Measurements from ENCODE around the gene ACTG2.

The ACTG2 gene

GRCh38 chr2:73944714-73945113, 51.9 kb downstream of the ACTG2 start:
- no peak overlapping the region for H3K9ac ChIP-seq (ENCODE audit: low read length)
- H3K4me3 ChIP-seq (ENCODE audit: low read depth, low read length) = no peak overlapping the region
- peaks cover 9 to 22% of the 10 kb centered on the region in 2 experiments for H3K36me3 ChIP-seq (ENCODE audit: control insufficient read depth in 1 of 2, insufficient read depth in 2 of 2, low read length in 2 of 2)
- H3K4me2 ChIP-seq (ENCODE audit: low read length) = no peak overlapping the region
- peaks cover 0 to 2% of the 10 kb centered on the region in 2 experiments for H3K4me1 ChIP-seq (ENCODE audit: control insufficient read depth in 1 of 2, insufficient read depth in 2 of 2, low read length in 2 of 2)
- no peak overlapping the region for H2AFZ ChIP-seq (ENCODE audit: insufficient read depth, low read length, poor library complexity)
- H4K12ac ChIP-seq (ENCODE audit: low read depth, low read length) = no peak overlapping the region
- no peak overlapping the region for H4K8ac ChIP-seq (ENCODE audit: low read depth, low read length)
- H3K18ac ChIP-seq (ENCODE audit: low read length) = no peak overlapping the region
- no peaks in the 10 kb centered on the region for H3K27me3 ChIP-seq (ENCODE audit: insufficient read depth, low read length)
- no peak overlapping the region for H2BK5ac ChIP-seq (ENCODE audit: low read depth, low read length, poor library complexity)
- WGBS (ENCODE audit: extremely low coverage, insufficient coverage, insufficient read length) = no CpG with 5 or more reads among the region's 4 CpGs
- H2BK12ac ChIP-seq (ENCODE audit: low read length) = no peak overlapping the region
- no peak overlapping the region for H3K14ac ChIP-seq (ENCODE audit: low read length)
- H2AK5ac ChIP-seq (ENCODE audit: low read length) = no peak overlapping the region
- no peak overlapping the region for H3K27ac ChIP-seq (ENCODE audit: low read depth, low read length)
- no peak overlapping the region for H2BK120ac ChIP-seq (ENCODE audit: insufficient read depth, low read length, poor library complexity)
- H3K23ac ChIP-seq (ENCODE audit: low read length) = no peak overlapping the region
- no peaks in the 10 kb centered on the region for H3K9me3 ChIP-seq (ENCODE audit: insufficient read depth, low read depth, low read length)
- peak; percentile 56 to 74 for DNase-seq
- H4K91ac ChIP-seq (ENCODE audit: low read depth, low read length) = no peak overlapping the region
- H3K4ac ChIP-seq (ENCODE audit: low read depth, low read length) = no peak overlapping the region
- no peaks in the 10 kb centered on the region for H3K79me1 ChIP-seq (ENCODE audit: low read length)
- no peaks in the 10 kb centered on the region for H3K79me2 ChIP-seq (ENCODE audit: control insufficient read depth, insufficient read depth, low read length, poor library complexity)

GRCh38 chr2:73946215-73946614, 53.4 kb downstream of the ACTG2 start:
- H3K23ac ChIP-seq (ENCODE audit: low read length) = no peak overlapping the region
- DNase-seq = no peak
- H2AFZ ChIP-seq (ENCODE audit: insufficient read depth, low read length, poor library complexity) = no peak overlapping the region
- H3K14ac ChIP-seq (ENCODE audit: low read length) = no peak overlapping the region
- H3K18ac ChIP-seq (ENCODE audit: low read length) = no peak overlapping the region
- H3K4me2 ChIP-seq (ENCODE audit: low read length) = no peak overlapping the region
- H3K9me3 ChIP-seq (ENCODE audit: insufficient read depth, low read depth, low read length) = no peaks in the 10 kb centered on the region
- H2AK5ac ChIP-seq (ENCODE audit: low read length) = no peak overlapping the region
- H3K9ac ChIP-seq (ENCODE audit: low read length) = no peak overlapping the region
- no peak overlapping the region for H3K4me3 ChIP-seq (ENCODE audit: low read depth, low read length)
- H4K12ac ChIP-seq (ENCODE audit: low read depth, low read length) = no peak overlapping the region
- H3K27ac ChIP-seq (ENCODE audit: low read depth, low read length) = no peak overlapping the region
- no peaks in the 10 kb centered on the region for H3K79me1 ChIP-seq (ENCODE audit: low read length)
- no peak overlapping the region for H4K91ac ChIP-seq (ENCODE audit: low read depth, low read length)
- peaks cover 0 to 2% of the 10 kb centered on the region in 2 experiments for H3K4me1 ChIP-seq (ENCODE audit: control insufficient read depth in 1 of 2, insufficient read depth in 2 of 2, low read length in 2 of 2)
- no peak overlapping the region for H4K8ac ChIP-seq (ENCODE audit: low read depth, low read length)
- no peaks in the 10 kb centered on the region for H3K79me2 ChIP-seq (ENCODE audit: control insufficient read depth, insufficient read depth, low read length, poor library complexity)
- no peak overlapping the region for H2BK120ac ChIP-seq (ENCODE audit: insufficient read depth, low read length, poor library complexity)
- no peak overlapping the region for H3K4ac ChIP-seq (ENCODE audit: low read depth, low read length)
- H3K27me3 ChIP-seq (ENCODE audit: insufficient read depth, low read length) = no peaks in the 10 kb centered on the region
- no peak overlapping the region for H2BK5ac ChIP-seq (ENCODE audit: low read depth, low read length, poor library complexity)
- no CpG with 5 or more reads among the region's 1 CpG for WGBS (ENCODE audit: extremely low coverage, insufficient coverage, insufficient read length)
- no peak overlapping the region for H2BK12ac ChIP-seq (ENCODE audit: low read length)
- H3K36me3 ChIP-seq (ENCODE audit: control insufficient read depth in 1 of 2, insufficient read depth in 2 of 2, low read length in 2 of 2) = peaks cover 14 to 29% of the 10 kb centered on the region in 2 experiments

GRCh38 chr2:73946666-73947065, 53.9 kb downstream of the ACTG2 start:
- DNase-seq = no peak
- no CpG with 5 or more reads among the region's 3 CpGs for WGBS (ENCODE audit: extremely low coverage, insufficient coverage, insufficient read length)
- no peak overlapping the region for H4K12ac ChIP-seq (ENCODE audit: low read depth, low read length)
- no peak overlapping the region for H2AFZ ChIP-seq (ENCODE audit: insufficient read depth, low read length, poor library complexity)
- H2BK120ac ChIP-seq (ENCODE audit: insufficient read depth, low read length, poor library complexity) = no peak overlapping the region
- H3K79me1 ChIP-seq (ENCODE audit: low read length) = no peaks in the 10 kb centered on the region
- H3K27me3 ChIP-seq (ENCODE audit: insufficient read depth, low read length) = no peaks in the 10 kb centered on the region
- peaks cover 17 to 32% of the 10 kb centered on the region in 2 experiments for H3K36me3 ChIP-seq (ENCODE audit: control insufficient read depth in 1 of 2, insufficient read depth in 2 of 2, low read length in 2 of 2)
- no peak overlapping the region for H2BK12ac ChIP-seq (ENCODE audit: low read length)
- no peak overlapping the region for H3K4me3 ChIP-seq (ENCODE audit: low read depth, low read length)
- H4K91ac ChIP-seq (ENCODE audit: low read depth, low read length) = no peak overlapping the region
- peaks cover 0 to 2% of the 10 kb centered on the region in 2 experiments for H3K4me1 ChIP-seq (ENCODE audit: control insufficient read depth in 1 of 2, insufficient read depth in 2 of 2, low read length in 2 of 2)
- no peak overlapping the region for H2AK5ac ChIP-seq (ENCODE audit: low read length)
- H2BK5ac ChIP-seq (ENCODE audit: low read depth, low read length, poor library complexity) = no peak overlapping the region
- no peak overlapping the region for H4K8ac ChIP-seq (ENCODE audit: low read depth, low read length)
- H3K18ac ChIP-seq (ENCODE audit: low read length) = no peak overlapping the region
- no peaks in the 10 kb centered on the region for H3K9me3 ChIP-seq (ENCODE audit: insufficient read depth, low read depth, low read length)
- no peaks in the 10 kb centered on the region for H3K79me2 ChIP-seq (ENCODE audit: control insufficient read depth, insufficient read depth, low read length, poor library complexity)
- no peak overlapping the region for H3K27ac ChIP-seq (ENCODE audit: low read depth, low read length)
- no peak overlapping the region for H3K4me2 ChIP-seq (ENCODE audit: low read length)
- no peak overlapping the region for H3K23ac ChIP-seq (ENCODE audit: low read length)
- no peak overlapping the region for H3K4ac ChIP-seq (ENCODE audit: low read depth, low read length)
- H3K14ac ChIP-seq (ENCODE audit: low read length) = no peak overlapping the region
- H3K9ac ChIP-seq (ENCODE audit: low read length) = no peak overlapping the region

- no peak for DNase-seq
- no peaks in the 10 kb centered on the region for H3K79me1 ChIP-seq (ENCODE audit: low read length)
- no peak overlapping the region for H3K4me3 ChIP-seq (ENCODE audit: low read depth, low read length)
- H4K12ac ChIP-seq (ENCODE audit: low read depth, low read length) = no peak overlapping the region
- H2BK5ac ChIP-seq (ENCODE audit: low read depth, low read length, poor library complexity) = no peak overlapping the region
- no peaks in the 10 kb centered on the region for H3K9me3 ChIP-seq (ENCODE audit: insufficient read depth, low read depth, low read length)
- H3K9ac ChIP-seq (ENCODE audit: low read length) = no peak overlapping the region
- H2AK5ac ChIP-seq (ENCODE audit: low read length) = no peak overlapping the region
- H3K4me1 ChIP-seq (ENCODE audit: control insufficient read depth in 1 of 2, insufficient read depth in 2 of 2, low read length in 2 of 2) = peaks cover 0 to 2% of the 10 kb centered on the region in 2 experiments
- H2BK12ac ChIP-seq (ENCODE audit: low read length) = no peak overlapping the region
- no peak overlapping the region for H2AFZ ChIP-seq (ENCODE audit: insufficient read depth, low read length, poor library complexity)
- no peak overlapping the region for H3K14ac ChIP-seq (ENCODE audit: low read length)
- H3K27ac ChIP-seq (ENCODE audit: low read depth, low read length) = no peak overlapping the region
- H3K4me2 ChIP-seq (ENCODE audit: low read length) = no peak overlapping the region
- H3K4ac ChIP-seq (ENCODE audit: low read depth, low read length) = no peak overlapping the region
- no peaks in the 10 kb centered on the region for H3K27me3 ChIP-seq (ENCODE audit: insufficient read depth, low read length)
- H4K8ac ChIP-seq (ENCODE audit: low read depth, low read length) = no peak overlapping the region
- no peak overlapping the region for H3K23ac ChIP-seq (ENCODE audit: low read length)
- H3K36me3 ChIP-seq (ENCODE audit: control insufficient read depth in 1 of 2, insufficient read depth in 2 of 2, low read length in 2 of 2) = peaks cover 20 to 40% of the 10 kb centered on the region in 2 experiments
- no peak overlapping the region for H4K91ac ChIP-seq (ENCODE audit: low read depth, low read length)
- no peak overlapping the region for H2BK120ac ChIP-seq (ENCODE audit: insufficient read depth, low read length, poor library complexity)
- H3K18ac ChIP-seq (ENCODE audit: low read length) = peak overlapping the region; percentile 29
- no CpG with 5 or more reads among the region's 5 CpGs for WGBS (ENCODE audit: extremely low coverage, insufficient coverage, insufficient read length)
- H3K79me2 ChIP-seq (ENCODE audit: control insufficient read depth, insufficient read depth, low read length, poor library complexity) = no peaks in the 10 kb centered on the region
These were observed 54.7 kb downstream of the ACTG2 start for GRCh38 chr2:73947412-73948018.

Measured in trophoblast cell (in vitro differentiated cells and primary cell).